C4-2B (cell line): ENCODE results near the gene MBOAT1.
"Not testable (repeated sequence)": the region's sequence is repeated elsewhere in the genome, so short reads cannot be mapped to it uniquely, and the experiment has no call there.

Source experiments
- H3K27ac ChIP-seq: fragments of 450-650 bp; 2 replicates; pipeline ENCODE4 v1.5.1; 2017
- ZFX ChIP-seq: fragments of 450-650 bp; IDR thresholded peaks from 2 replicates; pipeline ENCODE4 v1.6.1; 2017
- TF ChIP-seq, protein P1 (sequence below): fragments of 450-650 bp; conservative IDR thresholded peaks from 2 replicates; pipeline ENCODE4 v1.5.1; 2017; ENCODE audit warnings: mild to moderate bottlenecking

Gene MBOAT1

GRCh38 chr6:20147469-20147868, 64.8 kb downstream of the MBOAT1 start:
- no peak overlapping the region for H3K27ac ChIP-seq
- no peak for TF ChIP-seq ZFX
- TF ChIP-seq, protein P1, sequence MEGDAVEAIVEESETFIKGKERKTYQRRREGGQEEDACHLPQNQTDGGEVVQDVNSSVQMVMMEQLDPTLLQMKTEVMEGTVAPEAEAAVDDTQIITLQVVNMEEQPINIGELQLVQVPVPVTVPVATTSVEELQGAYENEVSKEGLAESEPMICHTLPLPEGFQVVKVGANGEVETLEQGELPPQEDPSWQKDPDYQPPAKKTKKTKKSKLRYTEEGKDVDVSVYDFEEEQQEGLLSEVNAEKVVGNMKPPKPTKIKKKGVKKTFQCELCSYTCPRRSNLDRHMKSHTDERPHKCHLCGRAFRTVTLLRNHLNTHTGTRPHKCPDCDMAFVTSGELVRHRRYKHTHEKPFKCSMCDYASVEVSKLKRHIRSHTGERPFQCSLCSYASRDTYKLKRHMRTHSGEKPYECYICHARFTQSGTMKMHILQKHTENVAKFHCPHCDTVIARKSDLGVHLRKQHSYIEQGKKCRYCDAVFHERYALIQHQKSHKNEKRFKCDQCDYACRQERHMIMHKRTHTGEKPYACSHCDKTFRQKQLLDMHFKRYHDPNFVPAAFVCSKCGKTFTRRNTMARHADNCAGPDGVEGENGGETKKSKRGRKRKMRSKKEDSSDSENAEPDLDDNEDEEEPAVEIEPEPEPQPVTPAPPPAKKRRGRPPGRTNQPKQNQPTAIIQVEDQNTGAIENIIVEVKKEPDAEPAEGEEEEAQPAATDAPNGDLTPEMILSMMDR, result no peak

- not testable (repeated sequence) for H3K27ac ChIP-seq
Observed at GRCh38 chr6:20146831-20147230, 65.4 kb downstream of the MBOAT1 start.

GRCh38 chr6:20146291-20146690, 66.0 kb downstream of the MBOAT1 start:
- H3K27ac ChIP-seq, result no peak overlapping the region

GRCh38 chr6:20142866-20143265, 69.4 kb downstream of the MBOAT1 start:
- H3K27ac ChIP-seq, result no peak overlapping the region
- TF ChIP-seq, protein P1, result no peak
- TF ChIP-seq ZFX, result no peak

More at GRCh38 chr6:20146291-20146690, 66.0 kb downstream of the MBOAT1 start:
- TF ChIP-seq, protein P1, result no peak
- no peak for TF ChIP-seq ZFX

DNA sequence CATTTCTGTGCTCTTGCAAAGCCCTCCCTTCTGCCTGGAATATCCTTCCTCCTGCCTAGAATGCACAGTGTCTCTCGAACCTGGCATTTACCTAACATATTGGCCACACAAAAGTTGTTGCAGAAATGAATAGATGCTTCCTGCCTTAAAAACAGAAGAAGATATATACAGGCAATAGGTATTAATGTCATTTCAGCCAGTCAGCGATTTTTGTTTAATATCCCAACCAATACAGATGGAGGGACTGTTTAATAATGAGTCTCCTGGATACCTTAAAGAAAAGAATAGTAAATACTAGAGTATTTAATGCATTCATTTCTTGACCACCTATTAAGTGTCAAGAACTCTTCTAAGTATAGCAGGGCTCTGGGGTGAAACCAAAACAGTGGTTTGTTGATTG, 70.3 kb downstream of the MBOAT1 start:
- no peak overlapping the region for H3K27ac ChIP-seq
- TF ChIP-seq ZFX, result no peak
- TF ChIP-seq, protein P1, result no peak

DNA sequence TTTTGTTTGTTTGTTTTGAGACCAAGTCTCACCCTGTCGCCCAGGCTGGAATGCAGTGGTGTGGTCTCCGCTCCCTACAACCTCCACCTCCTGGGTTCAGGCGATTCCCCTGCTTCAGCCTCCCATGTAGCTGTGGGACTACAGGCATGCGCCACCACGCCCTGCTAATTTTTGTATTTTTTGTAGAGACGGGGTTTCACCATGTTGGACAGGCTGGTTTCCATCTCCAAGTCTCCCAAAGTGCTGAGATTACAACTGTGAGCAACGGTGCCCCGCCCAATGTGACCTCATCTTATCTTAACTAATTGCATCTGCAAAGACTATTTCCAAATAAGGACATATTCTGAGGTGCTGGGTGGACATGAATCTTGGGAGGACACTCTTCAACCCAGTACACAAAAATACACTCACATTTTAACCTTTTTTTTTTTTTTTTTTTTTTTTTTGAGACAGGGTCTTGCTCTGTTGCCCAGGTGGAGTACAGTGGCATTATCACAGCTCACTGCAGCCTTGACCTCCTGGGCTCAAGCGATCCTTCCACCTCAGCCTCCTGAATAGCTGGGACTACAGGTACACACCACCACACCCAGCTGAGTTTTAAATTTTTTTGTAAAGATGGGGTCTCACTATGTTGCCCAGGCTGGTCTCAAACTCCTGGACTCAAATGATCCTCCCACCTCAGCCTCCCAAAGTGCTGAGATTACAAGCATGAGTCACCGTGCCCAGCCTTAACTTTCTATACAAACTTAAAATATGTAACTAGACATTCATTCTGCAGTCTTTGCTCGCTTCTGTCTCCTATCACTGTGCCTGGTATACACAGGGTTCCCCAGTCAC, 72.9 kb downstream of the MBOAT1 start:
- H3K27ac ChIP-seq, result not testable (repeated sequence)

- H3K27ac ChIP-seq, result no peak overlapping the region
- TF ChIP-seq ZFX, result no peak
- TF ChIP-seq, protein P1, result no peak
Observed at GRCh38 chr6:20137837-20138236, 74.4 kb downstream of the MBOAT1 start.

DNA sequence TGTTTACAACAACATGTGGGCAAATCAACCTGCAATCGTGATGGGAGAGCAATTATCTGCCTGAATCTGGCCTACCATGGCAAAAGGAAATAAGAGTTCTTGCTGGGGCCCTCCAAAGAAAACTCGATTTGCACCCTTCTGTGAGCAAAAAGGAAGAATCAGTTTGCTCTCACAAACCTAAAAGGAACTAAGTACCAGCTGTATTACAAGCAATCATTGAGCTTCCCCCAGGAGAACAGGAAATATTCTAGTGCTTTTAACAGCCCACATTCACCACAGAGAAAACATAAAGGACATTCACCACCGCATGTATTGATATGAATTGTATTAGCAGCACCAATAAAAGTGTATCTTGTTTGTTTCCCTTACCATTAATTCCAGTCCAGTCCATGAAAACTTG, 75.0 kb downstream of the MBOAT1 start:
- no peak overlapping the region for H3K27ac ChIP-seq
- TF ChIP-seq, protein P1, result no peak
- no peak for TF ChIP-seq ZFX
